ENCODE measurements around the gene KIF12.

Gene KIF12

DNA sequence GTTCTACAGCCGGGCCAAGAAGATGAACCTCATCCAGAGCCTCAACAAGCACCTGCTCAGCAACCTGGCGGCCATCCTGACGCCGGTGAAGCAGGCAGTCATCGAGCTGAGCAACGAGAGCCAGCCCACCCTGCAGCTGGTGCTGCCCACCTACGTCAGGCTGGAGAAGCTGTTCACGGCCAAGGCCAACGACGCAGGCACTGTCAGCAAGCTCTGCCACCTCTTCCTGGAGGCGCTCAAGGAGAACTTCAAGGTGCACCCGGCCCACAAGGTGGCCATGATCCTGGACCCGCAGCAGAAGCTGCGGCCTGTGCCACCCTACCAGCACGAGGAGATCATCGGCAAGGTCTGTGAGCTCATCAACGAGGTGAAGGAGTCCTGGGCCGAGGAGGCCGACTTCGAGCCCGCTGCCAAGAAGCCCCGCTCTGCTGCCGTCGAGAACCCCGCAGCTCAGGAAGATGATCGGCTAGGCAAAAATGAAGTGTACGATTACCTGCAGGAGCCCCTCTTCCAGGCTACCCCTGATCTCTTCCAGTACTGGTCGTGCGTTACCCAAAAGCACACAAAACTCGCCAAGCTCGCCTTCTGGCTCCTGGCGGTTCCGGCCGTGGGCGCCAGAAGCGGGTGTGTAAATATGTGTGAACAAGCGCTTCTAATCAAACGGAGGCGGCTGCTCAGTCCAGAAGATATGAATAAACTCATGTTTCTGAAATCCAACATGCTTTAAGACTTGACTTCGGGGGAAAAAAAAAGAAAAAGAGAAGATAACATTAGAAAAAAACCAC, 49.5 kb downstream of the KIF12 start:
- Histone ChIP-seq H3F3A (ENCODE audit: insufficient read depth, low read length) (no peaks in the 10 kb centered on the region), H3K4me2 (ENCODE audit: low read length) (no peak overlapping the region), H3K27ac (ENCODE audit: low read depth, low read length, poor library complexity, severe bottlenecking) (no peak overlapping the region), H3K9me2 (ENCODE audit: low read depth, low read length) (no peaks in the 10 kb centered on the region), H3K4me3 (ENCODE audit: low read depth, low read length, poor library complexity, severe bottlenecking) (no peak overlapping the region), H3K36me3 (ENCODE audit: insufficient read depth, low read length) (no peaks in the 10 kb centered on the region), H3K27me3 (ENCODE audit: insufficient read depth, low read length) (no peaks in the 10 kb centered on the region), H3K79me2 (ENCODE audit: insufficient read depth, low read length) (no peaks in the 10 kb centered on the region), H4K20me1 (ENCODE audit: insufficient read depth, low read length) (no peaks in the 10 kb centered on the region), H3K9me3 (ENCODE audit: low read length) (no peaks in the 10 kb centered on the region), H2AFZ (ENCODE audit: low read length) (no peak overlapping the region), H3K4me1 (ENCODE audit: insufficient read depth, low read length, severe bottlenecking) (no peaks in the 10 kb centered on the region), H3K9ac (ENCODE audit: low read length) (no peak overlapping the region)
- TF ChIP-seq EZH2 (IDR thresholded peaks at IDR 0.05; ENCODE audit: borderline replicate concordance, low read length), result no peak
- TF ChIP-seq, protein P1, sequence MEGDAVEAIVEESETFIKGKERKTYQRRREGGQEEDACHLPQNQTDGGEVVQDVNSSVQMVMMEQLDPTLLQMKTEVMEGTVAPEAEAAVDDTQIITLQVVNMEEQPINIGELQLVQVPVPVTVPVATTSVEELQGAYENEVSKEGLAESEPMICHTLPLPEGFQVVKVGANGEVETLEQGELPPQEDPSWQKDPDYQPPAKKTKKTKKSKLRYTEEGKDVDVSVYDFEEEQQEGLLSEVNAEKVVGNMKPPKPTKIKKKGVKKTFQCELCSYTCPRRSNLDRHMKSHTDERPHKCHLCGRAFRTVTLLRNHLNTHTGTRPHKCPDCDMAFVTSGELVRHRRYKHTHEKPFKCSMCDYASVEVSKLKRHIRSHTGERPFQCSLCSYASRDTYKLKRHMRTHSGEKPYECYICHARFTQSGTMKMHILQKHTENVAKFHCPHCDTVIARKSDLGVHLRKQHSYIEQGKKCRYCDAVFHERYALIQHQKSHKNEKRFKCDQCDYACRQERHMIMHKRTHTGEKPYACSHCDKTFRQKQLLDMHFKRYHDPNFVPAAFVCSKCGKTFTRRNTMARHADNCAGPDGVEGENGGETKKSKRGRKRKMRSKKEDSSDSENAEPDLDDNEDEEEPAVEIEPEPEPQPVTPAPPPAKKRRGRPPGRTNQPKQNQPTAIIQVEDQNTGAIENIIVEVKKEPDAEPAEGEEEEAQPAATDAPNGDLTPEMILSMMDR (IDR thresholded peaks at IDR 0.05; ENCODE audit: low read length), result no peak

DNA sequence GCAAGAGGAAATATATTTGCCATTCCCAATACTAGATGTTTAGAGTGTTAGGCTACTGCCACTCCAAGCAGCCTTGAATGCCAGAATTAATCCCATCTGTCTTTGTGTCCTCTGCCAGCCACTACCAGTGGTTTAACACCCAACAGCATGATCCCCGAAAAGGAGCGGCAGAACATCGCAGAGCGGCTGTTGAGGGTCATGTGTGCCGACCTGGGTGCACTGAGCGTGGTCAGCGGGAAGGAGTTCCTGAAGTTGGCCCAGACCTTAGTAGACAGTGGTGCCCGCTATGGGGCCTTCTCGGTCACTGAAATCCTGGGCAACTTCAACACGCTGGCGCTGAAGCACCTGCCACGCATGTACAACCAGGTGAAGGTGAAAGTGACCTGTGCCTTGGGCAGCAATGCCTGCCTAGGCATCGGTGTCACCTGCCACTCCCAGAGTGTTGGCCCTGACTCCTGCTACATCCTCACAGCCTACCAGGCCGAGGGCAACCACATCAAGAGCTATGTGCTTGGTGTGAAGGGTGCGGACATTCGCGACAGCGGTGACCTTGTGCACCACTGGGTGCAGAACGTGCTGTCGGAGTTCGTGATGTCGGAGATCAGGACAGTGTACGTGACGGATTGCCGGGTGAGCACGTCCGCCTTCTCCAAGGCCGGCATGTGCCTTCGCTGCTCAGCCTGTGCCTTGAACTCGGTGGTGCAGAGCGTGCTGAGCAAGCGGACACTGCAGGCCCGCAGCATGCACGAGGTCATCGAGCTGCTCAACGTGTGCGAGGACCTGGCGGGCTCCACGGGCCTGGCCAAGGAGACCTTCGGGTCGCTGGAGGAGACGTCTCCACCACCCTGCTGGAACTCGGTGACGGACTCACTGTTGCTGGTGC, 50.3 kb downstream of the KIF12 start:
- H3K36me3 ChIP-seq (ENCODE audit: insufficient read depth, low read length), result no peaks in the 10 kb centered on the region
- no peaks in the 10 kb centered on the region for H3K79me2 ChIP-seq (ENCODE audit: insufficient read depth, low read length)
- no peak for TF ChIP-seq EZH2 (IDR thresholded peaks at IDR 0.05; ENCODE audit: borderline replicate concordance, low read length)
- TF ChIP-seq, protein P1 (IDR thresholded peaks at IDR 0.05; ENCODE audit: low read length), result no peak
- no peaks in the 10 kb centered on the region for H3F3A ChIP-seq (ENCODE audit: insufficient read depth, low read length)
- H3K4me1 ChIP-seq (ENCODE audit: insufficient read depth, low read length, severe bottlenecking), result no peaks in the 10 kb centered on the region
- no peak overlapping the region for H3K4me3 ChIP-seq (ENCODE audit: low read depth, low read length, poor library complexity, severe bottlenecking)
- H3K9me3 ChIP-seq (ENCODE audit: low read length), result no peaks in the 10 kb centered on the region
- no peak overlapping the region for H3K9ac ChIP-seq (ENCODE audit: low read length)
- no peak overlapping the region for H2AFZ ChIP-seq (ENCODE audit: low read length)
- no peak overlapping the region for H3K4me2 ChIP-seq (ENCODE audit: low read length)
- no peaks in the 10 kb centered on the region for H4K20me1 ChIP-seq (ENCODE audit: insufficient read depth, low read length)
- no peaks in the 10 kb centered on the region for H3K9me2 ChIP-seq (ENCODE audit: low read depth, low read length)
- H3K27me3 ChIP-seq (ENCODE audit: insufficient read depth, low read length), result no peaks in the 10 kb centered on the region
- H3K27ac ChIP-seq (ENCODE audit: low read depth, low read length, poor library complexity, severe bottlenecking), result no peak overlapping the region

DNA sequence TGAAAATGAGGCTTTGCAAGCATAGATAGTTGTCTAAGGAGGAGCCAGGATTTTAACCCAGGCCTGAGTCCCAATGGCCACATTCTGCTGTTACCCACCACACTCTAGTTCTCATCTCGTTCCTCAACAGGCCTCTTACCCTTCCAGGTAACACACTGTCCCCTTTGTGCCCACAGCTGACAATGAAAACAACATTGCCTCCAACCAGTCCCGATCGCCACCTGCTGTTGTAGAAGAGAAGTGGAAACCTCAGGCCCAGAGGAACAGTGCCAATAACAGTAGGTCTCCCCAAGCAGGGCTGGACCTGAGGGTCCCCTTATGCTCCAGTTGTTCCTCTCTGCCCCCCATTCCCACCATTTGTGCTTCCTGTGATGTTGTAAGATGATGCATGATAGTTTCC, 51.4 kb downstream of the KIF12 start:
- no peaks in the 10 kb centered on the region for H4K20me1 ChIP-seq (ENCODE audit: insufficient read depth, low read length)
- no peak for TF ChIP-seq EZH2 (IDR thresholded peaks at IDR 0.05; ENCODE audit: borderline replicate concordance, low read length)
- TF ChIP-seq, protein P1 (IDR thresholded peaks at IDR 0.05; ENCODE audit: low read length), result peak; percentile 48
- no peaks in the 10 kb centered on the region for H3K79me2 ChIP-seq (ENCODE audit: insufficient read depth, low read length)
- H2AFZ ChIP-seq (ENCODE audit: low read length), result no peak overlapping the region
- H3F3A ChIP-seq (ENCODE audit: insufficient read depth, low read length), result no peaks in the 10 kb centered on the region
- no peak overlapping the region for H3K4me3 ChIP-seq (ENCODE audit: low read depth, low read length, poor library complexity, severe bottlenecking)
- no peaks in the 10 kb centered on the region for H3K27me3 ChIP-seq (ENCODE audit: insufficient read depth, low read length)
- no peaks in the 10 kb centered on the region for H3K9me3 ChIP-seq (ENCODE audit: low read length)
- no peak overlapping the region for H3K9ac ChIP-seq (ENCODE audit: low read length)
- H3K36me3 ChIP-seq (ENCODE audit: insufficient read depth, low read length), result no peaks in the 10 kb centered on the region
- H3K9me2 ChIP-seq (ENCODE audit: low read depth, low read length), result no peaks in the 10 kb centered on the region
- H3K4me1 ChIP-seq (ENCODE audit: insufficient read depth, low read length, severe bottlenecking), result no peaks in the 10 kb centered on the region
- no peak overlapping the region for H3K4me2 ChIP-seq (ENCODE audit: low read length)
- no peak overlapping the region for H3K27ac ChIP-seq (ENCODE audit: low read depth, low read length, poor library complexity, severe bottlenecking)
